NB4 (cell line): ENCODE data around the gene ITM2C.

Experiments
- DNase-seq: peaks from one replicate; pipeline ENCODE4 v3.0.0; 2010; ENCODE audit warnings: low read depth
- H3K4me3 ChIP-seq: one replicate; pipeline ENCODE4 v1.5.1; 2011; ENCODE audit warnings: mild to moderate bottlenecking, low read depth, low read length, moderate library complexity
- MYC ChIP-seq: IDR thresholded peaks from 2 replicates; pipeline ENCODE4 v1.6.1; 2011; ENCODE audit warnings: low read depth, low read length
- POLR2A ChIP-seq: IDR thresholded peaks from 2 replicates; pipeline ENCODE4 v1.6.1; 2011; ENCODE audit warnings: mild to moderate bottlenecking; ENCODE audit not compliant: insufficient read length; ENCODE audit errors: extremely low read depth
- TF ChIP-seq, protein P1 (sequence below): IDR thresholded peaks from one replicate; pipeline ENCODE4 v1.5.1; 2012; ENCODE audit warnings: low read depth, low read length
- TF ChIP-seq, protein P2 (sequence below): IDR thresholded peaks from 2 replicates; pipeline ENCODE4 v1.6.1; 2011; ENCODE audit warnings: low read depth, low read length

Gene ITM2C

DNA sequence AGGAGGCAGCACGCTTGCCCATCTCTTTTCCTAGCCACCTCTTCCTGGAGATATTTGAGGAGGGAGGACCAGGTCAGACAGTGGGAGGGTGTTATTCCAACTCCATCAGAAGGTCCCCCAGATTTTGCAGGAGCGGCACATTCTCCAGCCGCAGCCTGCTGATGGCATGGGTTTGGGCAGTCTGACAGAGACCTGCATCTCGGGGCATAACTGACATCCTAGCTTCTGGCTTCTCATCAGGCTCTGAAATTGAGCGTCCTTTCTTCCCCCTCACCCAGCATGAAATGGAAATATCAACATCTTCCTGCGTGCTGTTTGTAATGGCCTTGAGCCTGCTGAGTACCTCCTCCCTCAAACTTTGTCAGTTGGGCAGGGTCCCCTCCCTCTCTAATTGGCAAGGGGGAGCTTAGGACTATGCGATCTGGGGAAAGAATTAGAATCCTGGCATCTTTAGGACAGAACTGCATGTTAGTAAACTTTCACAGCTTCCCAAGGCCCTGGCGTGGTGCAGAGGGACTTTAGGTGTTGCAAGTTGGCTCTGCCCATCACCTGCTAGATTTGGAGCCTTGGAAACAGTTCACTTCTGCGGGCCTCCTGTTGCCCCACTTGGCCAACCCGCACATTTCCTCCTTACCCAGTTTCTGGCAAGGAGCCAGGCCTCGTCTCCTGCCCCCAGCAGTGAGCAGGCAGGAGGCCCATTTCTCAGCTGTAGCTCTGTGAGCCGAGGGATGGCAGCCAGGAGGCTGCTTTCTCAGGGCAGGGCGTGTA is 2.2 kb downstream of the ITM2C start:
- DNase-seq, result peak; percentile 94
- H3K4me3 ChIP-seq, result peak overlapping the region; percentile 85

GRCh38 chr2:230868161-230868946 is 3.6 kb downstream of the ITM2C start:
- DNase-seq, result no peak
- peak overlapping the region; percentile 25 for H3K4me3 ChIP-seq
- TF ChIP-seq, protein P1, sequence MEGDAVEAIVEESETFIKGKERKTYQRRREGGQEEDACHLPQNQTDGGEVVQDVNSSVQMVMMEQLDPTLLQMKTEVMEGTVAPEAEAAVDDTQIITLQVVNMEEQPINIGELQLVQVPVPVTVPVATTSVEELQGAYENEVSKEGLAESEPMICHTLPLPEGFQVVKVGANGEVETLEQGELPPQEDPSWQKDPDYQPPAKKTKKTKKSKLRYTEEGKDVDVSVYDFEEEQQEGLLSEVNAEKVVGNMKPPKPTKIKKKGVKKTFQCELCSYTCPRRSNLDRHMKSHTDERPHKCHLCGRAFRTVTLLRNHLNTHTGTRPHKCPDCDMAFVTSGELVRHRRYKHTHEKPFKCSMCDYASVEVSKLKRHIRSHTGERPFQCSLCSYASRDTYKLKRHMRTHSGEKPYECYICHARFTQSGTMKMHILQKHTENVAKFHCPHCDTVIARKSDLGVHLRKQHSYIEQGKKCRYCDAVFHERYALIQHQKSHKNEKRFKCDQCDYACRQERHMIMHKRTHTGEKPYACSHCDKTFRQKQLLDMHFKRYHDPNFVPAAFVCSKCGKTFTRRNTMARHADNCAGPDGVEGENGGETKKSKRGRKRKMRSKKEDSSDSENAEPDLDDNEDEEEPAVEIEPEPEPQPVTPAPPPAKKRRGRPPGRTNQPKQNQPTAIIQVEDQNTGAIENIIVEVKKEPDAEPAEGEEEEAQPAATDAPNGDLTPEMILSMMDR, result no peak
- TF ChIP-seq, protein P2, sequence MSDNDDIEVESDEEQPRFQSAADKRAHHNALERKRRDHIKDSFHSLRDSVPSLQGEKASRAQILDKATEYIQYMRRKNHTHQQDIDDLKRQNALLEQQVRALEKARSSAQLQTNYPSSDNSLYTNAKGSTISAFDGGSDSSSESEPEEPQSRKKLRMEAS, result no peak
- no peak for TF ChIP-seq MYC
- TF ChIP-seq POLR2A, result no peak

More for the DNA sequence above, 2.2 kb downstream of the ITM2C start:
- TF ChIP-seq, protein P1, result peak; percentile 40
- TF ChIP-seq, protein P2, result 0 out of 2 replicates have a peak, but pooled peaks have one; percentile 5
- TF ChIP-seq MYC, result no peak

GRCh38 chr2:230868947-230869913 is 4.5 kb downstream of the ITM2C start:
- TF ChIP-seq, protein P1, result no peak
- TF ChIP-seq, protein P2, result no peak
- TF ChIP-seq MYC (no peak), POLR2A (no peak)
- DNase-seq, result peak; percentile 66
- peak overlapping the region; percentile 25 for H3K4me3 ChIP-seq

DNA sequence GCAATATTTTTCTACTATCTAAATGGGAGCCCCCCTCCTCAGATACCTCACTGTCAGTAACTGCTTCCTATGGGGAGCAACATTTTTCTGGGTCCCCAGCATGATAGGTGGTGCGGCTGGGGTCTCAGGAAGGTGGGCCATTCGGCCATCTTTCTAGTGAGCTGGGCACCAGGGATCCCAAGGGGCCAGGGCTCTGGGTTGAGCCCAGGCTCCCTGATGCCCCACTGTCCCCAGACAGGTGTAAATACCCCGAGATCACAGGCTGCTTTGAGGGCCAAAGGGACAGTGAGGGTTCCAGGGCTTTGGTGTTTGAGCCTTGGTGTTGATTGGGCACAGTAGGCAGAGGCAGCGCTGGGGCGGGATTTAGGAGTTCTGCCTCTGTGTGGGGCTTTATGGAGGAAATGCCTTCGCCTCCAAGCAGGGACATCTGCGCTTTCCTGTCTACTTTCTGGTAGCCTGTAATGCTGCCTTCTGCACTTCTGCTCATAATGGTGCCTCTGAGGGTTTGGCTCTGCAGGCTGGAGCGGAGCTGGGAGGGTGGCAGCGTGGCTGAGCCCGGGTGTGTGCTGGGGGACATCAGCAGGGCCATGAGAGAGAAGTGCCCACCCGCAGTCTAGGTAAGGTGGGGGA is 5.3 kb downstream of the ITM2C start:
- H3K4me3 ChIP-seq, result peak overlapping the region; percentile 34
- TF ChIP-seq, protein P1, result no peak
- no peak for TF ChIP-seq POLR2A
- TF ChIP-seq, protein P2, result no peak
- no peak for TF ChIP-seq MYC
- no peak for DNase-seq
